ENCODE results near the gene MBNL1. TPM values are rescaled to one million over a fixed set of nuclear protein-coding genes. Genes with fewer than 3 reads are reported as not detected.

Gene MBNL1
- total RNA-seq, 1 donor from 2014 or later = 14.7 TPM

DNA sequence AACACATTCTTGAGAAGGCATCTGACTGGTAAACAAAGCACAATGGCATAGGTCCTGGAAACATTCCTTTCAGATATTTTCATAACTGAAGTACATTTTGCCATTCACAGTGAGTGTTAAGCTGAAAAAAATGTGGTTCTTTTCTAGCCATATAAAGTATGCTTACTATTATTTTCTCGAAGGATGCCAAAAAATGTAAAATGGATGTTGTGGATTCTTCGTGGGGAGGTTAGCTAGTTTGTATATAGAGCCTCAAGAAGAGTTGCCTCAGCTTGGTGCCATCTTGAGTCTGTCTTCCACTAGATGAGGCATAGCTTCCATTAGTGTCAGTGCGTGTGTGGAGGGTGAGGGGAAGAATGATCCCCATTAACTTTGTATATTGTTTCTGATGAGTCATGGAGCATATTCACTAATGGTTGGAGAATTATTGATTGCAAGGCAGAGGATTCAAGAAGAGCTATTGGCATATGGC lies 4.1 kb downstream of the MBNL1 start:
- Mint-ChIP-seq H3K27ac (no peak overlapping the region), H3K27me3 (ENCODE audit: insufficient read depth, low read depth) (no peaks in the 10 kb centered on the region), H3K9me3 (no peaks in the 10 kb centered on the region), H3K36me3 (peaks cover 2% of the 10 kb centered on the region), H3K4me1 (peaks cover 20% of the 10 kb centered on the region), H3K4me3 (no peak overlapping the region)
- Histone ChIP-seq H3K4me1 (peaks cover 6% of the 10 kb centered on the region), H3K27me3 (peaks cover 21% of the 10 kb centered on the region), H3K36me3 (no peaks in the 10 kb centered on the region), H3K9me3 (ENCODE audit: low read depth) (no peaks in the 10 kb centered on the region), H3K9ac (no peak overlapping the region), H4K20me1 (ENCODE audit: low read depth) (no peaks in the 10 kb centered on the region), H2AFZ (replicated peaks) (no peak overlapping the region), H3K4me3 (no peak overlapping the region), H3K79me2 (ENCODE audit: low read depth) (peaks cover 27% of the 10 kb centered on the region), H3K4me2 (no peak overlapping the region), H3K27ac (no peak overlapping the region), H3F3A (ENCODE audit: low read depth) (peaks cover 14% of the 10 kb centered on the region)
- DNase-seq (ENCODE audit: low spot score) = no peak
- TF ChIP-seq, protein P1, sequence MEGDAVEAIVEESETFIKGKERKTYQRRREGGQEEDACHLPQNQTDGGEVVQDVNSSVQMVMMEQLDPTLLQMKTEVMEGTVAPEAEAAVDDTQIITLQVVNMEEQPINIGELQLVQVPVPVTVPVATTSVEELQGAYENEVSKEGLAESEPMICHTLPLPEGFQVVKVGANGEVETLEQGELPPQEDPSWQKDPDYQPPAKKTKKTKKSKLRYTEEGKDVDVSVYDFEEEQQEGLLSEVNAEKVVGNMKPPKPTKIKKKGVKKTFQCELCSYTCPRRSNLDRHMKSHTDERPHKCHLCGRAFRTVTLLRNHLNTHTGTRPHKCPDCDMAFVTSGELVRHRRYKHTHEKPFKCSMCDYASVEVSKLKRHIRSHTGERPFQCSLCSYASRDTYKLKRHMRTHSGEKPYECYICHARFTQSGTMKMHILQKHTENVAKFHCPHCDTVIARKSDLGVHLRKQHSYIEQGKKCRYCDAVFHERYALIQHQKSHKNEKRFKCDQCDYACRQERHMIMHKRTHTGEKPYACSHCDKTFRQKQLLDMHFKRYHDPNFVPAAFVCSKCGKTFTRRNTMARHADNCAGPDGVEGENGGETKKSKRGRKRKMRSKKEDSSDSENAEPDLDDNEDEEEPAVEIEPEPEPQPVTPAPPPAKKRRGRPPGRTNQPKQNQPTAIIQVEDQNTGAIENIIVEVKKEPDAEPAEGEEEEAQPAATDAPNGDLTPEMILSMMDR (IDR thresholded peaks at IDR 0.05) = no peak
- TF ChIP-seq EZH2 (IDR thresholded peaks at IDR 0.05) (no peak), EZH2phosphoT487 (IDR thresholded peaks at IDR 0.05) (no peak)

GRCh38 chr3:152276681-152277080 lies 8.0 kb downstream of the MBNL1 start:
- Mint-ChIP-seq H3K36me3 (peaks cover 4% of the 10 kb centered on the region), H3K27me3 (ENCODE audit: insufficient read depth, low read depth) (no peaks in the 10 kb centered on the region), H3K9me3 (no peaks in the 10 kb centered on the region), H3K27ac (no peak overlapping the region), H3K4me1 (peaks cover 15% of the 10 kb centered on the region), H3K4me3 (no peak overlapping the region)
- no peaks in the 10 kb centered on the region for H3K9me3 ChIP-seq (ENCODE audit: low read depth)
- no peaks in the 10 kb centered on the region for H3F3A ChIP-seq (ENCODE audit: low read depth)
- peaks cover 18% of the 10 kb centered on the region for H3K79me2 ChIP-seq (ENCODE audit: low read depth)
- no peak for TF ChIP-seq EZH2phosphoT487 (IDR thresholded peaks at IDR 0.05)
- H3K36me3 ChIP-seq = no peaks in the 10 kb centered on the region
- no peak for DNase-seq (ENCODE audit: low spot score)
- H3K4me2 ChIP-seq = no peak overlapping the region
- H3K27ac ChIP-seq = no peak overlapping the region
- H3K9ac ChIP-seq = no peak overlapping the region
- no peak overlapping the region for H3K4me3 ChIP-seq
- H3K4me1 ChIP-seq = peaks cover 11% of the 10 kb centered on the region
- H3K27me3 ChIP-seq = no peaks in the 10 kb centered on the region
- no peaks in the 10 kb centered on the region for H4K20me1 ChIP-seq (ENCODE audit: low read depth)
- H2AFZ ChIP-seq (replicated peaks) = no peak overlapping the region

DNA sequence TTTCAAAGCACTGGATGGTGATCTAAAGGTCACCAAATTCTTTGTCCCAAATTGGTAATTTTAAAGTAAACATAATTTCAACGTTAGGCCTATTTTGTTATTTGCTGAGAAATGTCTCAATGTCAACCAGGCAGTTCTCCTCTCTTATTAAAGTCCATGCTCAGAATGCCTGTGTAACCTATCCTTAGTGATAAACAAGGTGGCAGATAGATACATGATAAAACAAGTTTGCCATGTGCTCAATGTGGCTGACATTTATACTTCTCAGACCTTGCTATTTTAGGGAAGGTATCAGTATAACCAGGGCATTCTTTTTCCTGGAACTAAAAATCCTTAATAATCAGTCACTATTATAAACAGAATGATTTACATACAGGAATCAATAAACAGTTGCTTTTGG lies 8.5 kb downstream of the MBNL1 start:
- no peak overlapping the region for H3K4me2 ChIP-seq
- Mint-ChIP-seq H3K4me3 (no peak overlapping the region), H3K27me3 (ENCODE audit: insufficient read depth, low read depth) (no peaks in the 10 kb centered on the region), H3K4me1 (peaks cover 16% of the 10 kb centered on the region), H3K27ac (no peak overlapping the region), H3K9me3 (no peaks in the 10 kb centered on the region), H3K36me3 (peaks cover 4% of the 10 kb centered on the region)
- no peaks in the 10 kb centered on the region for H3K27me3 ChIP-seq
- no peak overlapping the region for H3K4me3 ChIP-seq
- no peak overlapping the region for H3K9ac ChIP-seq
- no peak overlapping the region for H3K27ac ChIP-seq
- no peak overlapping the region for H2AFZ ChIP-seq (replicated peaks)
- no peak for TF ChIP-seq EZH2 (IDR thresholded peaks at IDR 0.05)
- TF ChIP-seq EZH2phosphoT487 (IDR thresholded peaks at IDR 0.05) = no peak
- TF ChIP-seq, protein P1 (IDR thresholded peaks at IDR 0.05) = no peak
- DNase-seq (ENCODE audit: low spot score) = no peak
- peaks cover 11% of the 10 kb centered on the region for H3K4me1 ChIP-seq
- H3F3A ChIP-seq (ENCODE audit: low read depth) = no peaks in the 10 kb centered on the region
- no peaks in the 10 kb centered on the region for H4K20me1 ChIP-seq (ENCODE audit: low read depth)
- no peaks in the 10 kb centered on the region for H3K9me3 ChIP-seq (ENCODE audit: low read depth)
- peaks cover 16% of the 10 kb centered on the region for H3K79me2 ChIP-seq (ENCODE audit: low read depth)
- H3K36me3 ChIP-seq = no peaks in the 10 kb centered on the region

DNA sequence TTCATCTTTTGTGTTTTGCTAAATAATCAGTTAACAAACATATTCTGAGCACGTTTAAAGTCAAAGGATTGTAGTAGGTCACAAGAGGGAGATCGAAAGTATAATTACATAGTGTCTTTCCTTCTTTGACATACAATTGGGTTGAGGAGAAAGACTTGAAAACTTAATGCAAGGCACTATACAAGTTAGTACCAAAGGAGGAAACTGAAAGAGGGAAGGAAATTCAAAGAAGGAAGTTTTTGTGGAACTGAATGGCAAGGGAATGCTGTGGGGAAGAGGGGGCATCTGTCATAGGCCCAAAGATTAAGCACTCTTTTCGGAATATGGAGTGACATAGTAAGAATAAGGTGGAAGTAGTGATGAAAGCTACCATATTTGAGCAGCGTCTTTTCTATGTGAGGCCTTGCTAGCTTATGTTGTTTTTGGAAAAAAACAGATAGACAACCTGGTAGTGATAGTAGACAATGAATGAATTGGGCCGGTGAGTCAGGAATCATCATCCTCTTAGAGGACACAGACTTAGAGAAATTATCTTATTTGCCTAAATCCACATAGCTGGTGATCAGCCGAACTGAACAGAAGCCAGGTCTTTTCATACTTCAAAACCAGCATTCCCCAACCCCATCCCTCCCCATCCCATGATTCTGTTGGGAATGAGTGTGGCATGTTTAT lies 10.2 kb downstream of the MBNL1 start:
- H3K27ac ChIP-seq = no peak overlapping the region
- peaks cover 2% of the 10 kb centered on the region for H3K36me3 Mint-ChIP-seq
- no peak overlapping the region for H3K27ac Mint-ChIP-seq
- peaks cover 13% of the 10 kb centered on the region for H3K79me2 ChIP-seq (ENCODE audit: low read depth)
- H4K20me1 ChIP-seq (ENCODE audit: low read depth) = no peaks in the 10 kb centered on the region
- TF ChIP-seq EZH2 (IDR thresholded peaks at IDR 0.05) = no peak
- H3K4me3 ChIP-seq = no peak overlapping the region
- H3K4me1 ChIP-seq = peaks cover 11% of the 10 kb centered on the region
- H3K27me3 Mint-ChIP-seq (ENCODE audit: insufficient read depth, low read depth) = no peaks in the 10 kb centered on the region
- no peak overlapping the region for H3K9ac ChIP-seq
- H3K4me2 ChIP-seq = no peak overlapping the region
- no peaks in the 10 kb centered on the region for H3K9me3 Mint-ChIP-seq
- H2AFZ ChIP-seq (replicated peaks) = no peak overlapping the region
- no peak for DNase-seq (ENCODE audit: low spot score)
- H3K4me1 Mint-ChIP-seq = peaks cover 27% of the 10 kb centered on the region
- H3K4me3 Mint-ChIP-seq = no peak overlapping the region
- no peaks in the 10 kb centered on the region for H3K27me3 ChIP-seq
- no peaks in the 10 kb centered on the region for H3F3A ChIP-seq (ENCODE audit: low read depth)
- H3K36me3 ChIP-seq = no peaks in the 10 kb centered on the region
- H3K9me3 ChIP-seq (ENCODE audit: low read depth) = no peaks in the 10 kb centered on the region

All from neural progenitor cell (in vitro differentiated cells).